A673 (cell line): ENCODE data around the gene ATF4. TPM values are rescaled to one million over a fixed set of nuclear protein-coding genes. Genes with fewer than 3 reads are reported as not detected.
"Not testable (repeated sequence)": the region's sequence is repeated elsewhere in the genome, so short reads cannot be mapped to it uniquely, and the experiment has no call there.

Source experiments
- BruUV-seq: library from RNA; stranded (reverse); fragments of 400-500 nt; replicated peaks from 2 replicates; lab custom pipeline; 2021; lab: Mats Ljungman, UMichigan
- CTCF ChIA-PET: fragments of 300-600 bp; sonication (Branson Sonifier 250); formaldehyde crosslinking; loops from one replicate; lab custom pipeline; 2022; ENCODE audit warnings: antibody characterized with exemption; lab: Charles Lee
- POLR2A ChIA-PET: fragments of 300-600 bp; sonication (Branson Sonifier 250); formaldehyde crosslinking; loops from one replicate; lab custom pipeline; 2022; ENCODE audit warnings: antibody characterized with exemption; ENCODE audit not compliant: low non-redundant PET; lab: Charles Lee
- DNase-seq: peaks from one replicate; pipeline ENCODE4 v3.0.0-alpha.2; 2015; ENCODE audit warnings: low spot score
- H3K27ac ChIP-seq: fragments of 200-600 bp; sonication (generic); 2 replicates; pipeline ENCODE4 v1.5.1; 2016; ENCODE audit warnings: mixed run types, low read depth, mild to moderate bottlenecking, mixed read lengths, antibody characterized with exemption, low read length; ENCODE audit not compliant: poor library complexity, severe bottlenecking
- H3K27me3 ChIP-seq: fragments of 200-600 bp; sonication (generic); replicated peaks from 2 replicates; pipeline ENCODE4 v1.6.1; 2017; ENCODE audit warnings: mixed run types, low read depth, mild to moderate bottlenecking, mixed read lengths, antibody characterized with exemption, low read length; ENCODE audit not compliant: insufficient read depth, poor library complexity
- H3K36me3 ChIP-seq: fragments of 200-600 bp; sonication (generic); 2 replicates; pipeline ENCODE4 v1.6.1; 2016; ENCODE audit warnings: mixed run types, mild to moderate bottlenecking, mixed read lengths, antibody characterized with exemption, low read length; ENCODE audit not compliant: insufficient read depth, poor library complexity, severe bottlenecking
- H3K4me1 ChIP-seq: fragments of 200-600 bp; sonication (generic); 2 replicates; pipeline ENCODE4 v1.6.1; 2017; ENCODE audit warnings: mixed run types, mild to moderate bottlenecking, mixed read lengths, antibody characterized with exemption, low read length; ENCODE audit not compliant: insufficient read depth, poor library complexity, severe bottlenecking
- H3K4me3 ChIP-seq: fragments of 200-600 bp; sonication (generic); 2 replicates; pipeline ENCODE4 v1.5.1; 2016; ENCODE audit warnings: low read depth, mixed run types, mild to moderate bottlenecking, mixed read lengths, low read length; ENCODE audit not compliant: poor library complexity, severe bottlenecking
- H3K9me3 ChIP-seq: fragments of 200-600 bp; sonication (generic); 2 replicates; pipeline ENCODE4 v1.6.1; 2016; ENCODE audit warnings: mixed run types, low read depth, mild to moderate bottlenecking, mixed read lengths, antibody characterized with exemption, low read length; ENCODE audit not compliant: poor library complexity, severe bottlenecking
- EZH2 ChIP-seq: fragments of 200-600 bp; sonication (generic); IDR thresholded peaks from 2 replicates; pipeline ENCODE4 v1.6.1; 2017; ENCODE audit warnings: borderline replicate concordance, low read depth, mild to moderate bottlenecking, mixed read lengths, antibody characterized with exemption, low read length; ENCODE audit not compliant: poor library complexity, severe bottlenecking
- intact Hi-C: fragments of 100-400 bp; cut with micrococcal nuclease; formaldehyde crosslinking; loops from one replicate; pipeline ENCODE4 v1.10.0; 2022; ENCODE audit not compliant: unreplicated experiment
- total RNA-seq: library from RNA; stranded (reverse); gene quantifications from 2 replicates; pipeline ENCODE4 v1.2.3, GENCODE V29; 2021
- TF ChIP-seq, protein P1 (sequence below): fragments of 300-800, 200-600 bp; sonication (generic); conservative IDR thresholded peaks from 2 replicates; pipeline ENCODE4 v1.5.1; 2017; ENCODE audit warnings: low read depth, mild to moderate bottlenecking, antibody characterized with exemption, low read length, moderate library complexity, mixed read lengths

The ATF4 gene
- total RNA-seq, 1 experiment from 2014 or later, result 476 TPM

GRCh38 chr22:39502789-39503409 lies 17.5 kb upstream of the ATF4 start:
- peak overlapping the region; percentile 82 for H3K4me3 ChIP-seq
- H3K27me3 ChIP-seq, result no peaks in the 10 kb centered on the region
- DNase-seq, result no peak
- no peaks in the 10 kb centered on the region for H3K9me3 ChIP-seq
- peaks cover 27% of the 10 kb centered on the region for H3K4me1 ChIP-seq
- H3K36me3 ChIP-seq, result peaks cover 35% of the 10 kb centered on the region
- CTCF ChIA-PET, result no interaction called here
- POLR2A ChIA-PET, result no interaction called here
- TF ChIP-seq EZH2, result no peak
- TF ChIP-seq, protein P1, sequence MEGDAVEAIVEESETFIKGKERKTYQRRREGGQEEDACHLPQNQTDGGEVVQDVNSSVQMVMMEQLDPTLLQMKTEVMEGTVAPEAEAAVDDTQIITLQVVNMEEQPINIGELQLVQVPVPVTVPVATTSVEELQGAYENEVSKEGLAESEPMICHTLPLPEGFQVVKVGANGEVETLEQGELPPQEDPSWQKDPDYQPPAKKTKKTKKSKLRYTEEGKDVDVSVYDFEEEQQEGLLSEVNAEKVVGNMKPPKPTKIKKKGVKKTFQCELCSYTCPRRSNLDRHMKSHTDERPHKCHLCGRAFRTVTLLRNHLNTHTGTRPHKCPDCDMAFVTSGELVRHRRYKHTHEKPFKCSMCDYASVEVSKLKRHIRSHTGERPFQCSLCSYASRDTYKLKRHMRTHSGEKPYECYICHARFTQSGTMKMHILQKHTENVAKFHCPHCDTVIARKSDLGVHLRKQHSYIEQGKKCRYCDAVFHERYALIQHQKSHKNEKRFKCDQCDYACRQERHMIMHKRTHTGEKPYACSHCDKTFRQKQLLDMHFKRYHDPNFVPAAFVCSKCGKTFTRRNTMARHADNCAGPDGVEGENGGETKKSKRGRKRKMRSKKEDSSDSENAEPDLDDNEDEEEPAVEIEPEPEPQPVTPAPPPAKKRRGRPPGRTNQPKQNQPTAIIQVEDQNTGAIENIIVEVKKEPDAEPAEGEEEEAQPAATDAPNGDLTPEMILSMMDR, result no peak
- TSS peak; percentile 55 for BruUV-seq
- H3K27ac ChIP-seq, result peak overlapping the region; percentile 69
- intact Hi-C loops, result loop anchor here (1.0 kb wide), 1 partner anchor 17 kb away; the partner anchor contains the start of gene ATF4

GRCh38 chr22:39503630-39504029 lies 16.7 kb upstream of the ATF4 start:
- intact Hi-C loops, result no loop called here
- Histone ChIP-seq H3K27ac (peak overlapping the region; percentile 69), H3K4me1 (peaks cover 22% of the 10 kb centered on the region), H3K36me3 (peaks cover 43% of the 10 kb centered on the region), H3K27me3 (no peaks in the 10 kb centered on the region), H3K9me3 (no peaks in the 10 kb centered on the region), H3K4me3 (peak overlapping the region; percentile 82)
- TF ChIP-seq, protein P1, result no peak
- no peak for TF ChIP-seq EZH2
- no peak for DNase-seq
- CTCF ChIA-PET, result no interaction called here
- POLR2A ChIA-PET, result no interaction called here
- no TSS peak for BruUV-seq

DNA sequence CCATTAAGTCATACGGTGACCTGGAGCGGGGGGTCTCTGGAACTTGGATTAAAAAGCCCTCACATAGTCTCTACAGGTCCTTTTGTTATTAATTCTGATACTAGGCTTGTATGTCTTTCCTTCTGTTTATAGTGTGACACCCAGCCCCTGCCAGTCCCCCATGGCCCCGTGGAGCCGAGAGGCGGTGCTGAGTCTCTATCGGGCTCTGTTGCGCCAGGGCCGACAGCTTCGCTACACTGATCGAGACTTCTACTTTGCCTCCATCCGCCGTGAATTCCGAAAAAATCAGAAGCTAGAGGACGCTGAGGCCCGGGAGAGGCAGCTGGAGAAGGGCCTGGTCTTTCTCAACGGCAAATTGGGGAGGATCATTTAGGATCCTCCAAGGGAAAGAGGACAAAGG lies 16.3 kb upstream of the ATF4 start:
- no TSS peak for BruUV-seq
- ChIA-PET CTCF (no interaction called here), POLR2A (interaction anchor here (0.6 kb wide), 1 partner anchor 20 kb away, joined by 4 read pairs; no protein-coding TSS in a partner anchor)
- Histone ChIP-seq H3K9me3 (no peaks in the 10 kb centered on the region), H3K27me3 (no peaks in the 10 kb centered on the region), H3K27ac (no peak overlapping the region), H3K4me1 (peaks cover 21% of the 10 kb centered on the region), H3K36me3 (peaks cover 44% of the 10 kb centered on the region), H3K4me3 (no peak overlapping the region)
- DNase-seq, result no peak
- TF ChIP-seq EZH2, result no peak
- TF ChIP-seq, protein P1, result no peak
- intact Hi-C loops, result no loop called here

GRCh38 chr22:39507021-39507420 lies 13.3 kb upstream of the ATF4 start:
- BruUV-seq, H3K27ac ChIP-seq, POLR2A ChIA-PET, CTCF ChIA-PET, H3K4me3 ChIP-seq, DNase-seq, H3K4me1 ChIP-seq, H3K9me3 ChIP-seq, H3K27me3 ChIP-seq, intact Hi-C loops: not testable (repeated sequence)
- peaks cover 71% of the 10 kb centered on the region for H3K36me3 ChIP-seq
